GM19397 (cell line): ENCODE data around the gene SPSB3.
"Not testable (repeated sequence)": the region's sequence is repeated elsewhere in the genome, so short reads cannot be mapped to it uniquely, and the experiment has no call there.

Experiments used
- ATAC-seq: cut with Tn5 transposase; IDR thresholded peaks from one replicate; pipeline ENCODE4 v1.9.1; 2021; ENCODE audit warnings: mild to moderate bottlenecking, moderate library complexity; ENCODE audit not compliant: unreplicated experiment

Gene SPSB3

GRCh38 chr16:1817276-1817589, 34.9 kb upstream of the SPSB3 start:
- no peak for ATAC-seq

GRCh38 chr16:1816396-1817275, 34.3 kb upstream of the SPSB3 start:
- ATAC-seq, result no peak

- no peak for ATAC-seq
Measured at GRCh38 chr16:1815461-1815860, 33.1 kb upstream of the SPSB3 start.

GRCh38 chr16:1812732-1813163, 30.4 kb upstream of the SPSB3 start:
- no peak for ATAC-seq

- ATAC-seq, result no peak
Measured at GRCh38 chr16:1810536-1810935, 28.2 kb upstream of the SPSB3 start.

GRCh38 chr16:1810106-1810505, 27.7 kb upstream of the SPSB3 start:
- ATAC-seq, result no peak

- no peak for ATAC-seq
Measured at GRCh38 chr16:1809281-1809801, 27.0 kb upstream of the SPSB3 start.

- ATAC-seq, result no peak
Measured at GRCh38 chr16:1808691-1809090, 26.3 kb upstream of the SPSB3 start.

- no peak for ATAC-seq
Measured at GRCh38 chr16:1807626-1808025, 25.3 kb upstream of the SPSB3 start.

- no peak for ATAC-seq
Measured at GRCh38 chr16:1800701-1801100, 18.3 kb upstream of the SPSB3 start.

GRCh38 chr16:1799263-1799662, 16.9 kb upstream of the SPSB3 start:
- not testable (repeated sequence) for ATAC-seq

GRCh38 chr16:1794908-1795666, 12.7 kb upstream of the SPSB3 start:
- no peak for ATAC-seq

- no peak for ATAC-seq
Measured at GRCh38 chr16:1794221-1794871, 12.0 kb upstream of the SPSB3 start.

- ATAC-seq, result no peak
Measured at GRCh38 chr16:1793578-1794220, 11.3 kb upstream of the SPSB3 start, which contains the start of gene IGFALS. Gene IGFALS (minus strand): TSS chr16:1793705. CDS start chr16:1793652, 53 bp downstream.

- ATAC-seq, result no peak
Measured at GRCh38 chr16:1792836-1793577, 10.6 kb upstream of the SPSB3 start.

- ATAC-seq, result no peak
Measured at GRCh38 chr16:1791943-1792812, 9.8 kb upstream of the SPSB3 start.

- no peak for ATAC-seq
Measured at GRCh38 chr16:1791256-1791942, 9.0 kb upstream of the SPSB3 start.

GRCh38 chr16:1790611-1791255, 8.4 kb upstream of the SPSB3 start:
- no peak for ATAC-seq
